HCEC 1CT (cell line): Measurements from ENCODE around the gene TAOK1.

Experiments
- DNase-seq: peaks from one replicate; pipeline ENCODE4 v3.0.0-alpha.2; 2017

TAOK1 gene

DNA sequence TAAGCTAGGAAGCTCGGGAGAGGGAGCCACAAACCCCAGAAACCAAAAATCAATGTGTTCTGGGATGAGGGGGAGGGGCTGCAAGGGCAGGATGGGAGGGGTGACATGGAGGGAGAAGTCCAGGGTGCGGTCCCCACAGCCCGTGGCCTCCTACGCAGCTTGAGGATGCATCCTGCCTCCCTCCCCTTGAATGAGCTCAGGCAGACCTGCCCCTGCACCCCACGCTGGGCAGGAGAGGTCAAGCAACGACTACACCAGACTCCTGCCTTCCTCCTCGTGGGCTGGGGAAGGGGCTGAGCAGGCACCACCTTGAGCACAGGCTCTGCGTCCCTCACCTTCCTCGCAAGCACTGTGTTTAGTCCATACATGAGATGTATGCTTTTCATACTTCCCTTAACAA lies 206.6 kb downstream of the TAOK1 start:
- no peak for DNase-seq

DNA sequence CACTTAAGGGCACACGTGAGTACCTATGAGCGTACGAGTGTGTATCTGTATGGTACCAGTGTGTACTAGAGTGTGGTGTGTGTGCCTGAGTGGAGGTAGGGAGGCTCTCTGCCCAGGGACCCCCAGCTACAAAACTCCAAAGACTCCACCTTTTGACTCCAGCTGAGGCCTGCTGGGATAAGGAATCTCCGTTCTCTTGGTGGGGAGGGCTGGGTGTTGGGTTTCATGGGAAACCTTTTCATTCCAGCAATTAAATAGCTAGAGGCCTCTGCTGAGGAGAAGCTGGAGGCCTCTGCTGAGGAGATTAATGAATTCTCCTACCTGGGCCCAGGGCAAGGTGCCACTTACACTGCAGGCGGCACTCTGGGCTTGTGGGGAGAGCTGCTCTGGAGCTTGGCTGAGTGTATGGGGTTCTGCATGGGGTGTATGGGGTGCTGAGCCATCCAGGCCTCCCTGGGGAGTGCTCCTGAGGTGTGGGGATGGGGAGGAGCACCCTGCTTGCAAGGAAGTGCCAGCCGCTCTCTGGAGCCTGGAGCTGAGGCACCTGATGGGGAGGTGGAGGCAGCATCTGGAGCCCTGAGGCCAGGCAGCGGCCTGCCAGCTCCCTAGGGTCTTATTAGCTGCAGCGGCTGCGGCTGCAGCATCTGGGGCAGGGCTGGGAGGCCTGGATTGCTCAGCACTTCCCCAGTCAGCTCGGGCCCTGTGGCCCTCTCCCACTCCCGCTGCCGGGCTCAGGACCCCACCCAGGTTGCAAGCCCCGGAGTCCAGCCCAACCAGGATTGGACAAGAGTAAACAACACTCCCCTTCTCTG lies 207.4 kb downstream of the TAOK1 start:
- no peak for DNase-seq
